ENCODE data around the gene ATRNL1.

DNA sequence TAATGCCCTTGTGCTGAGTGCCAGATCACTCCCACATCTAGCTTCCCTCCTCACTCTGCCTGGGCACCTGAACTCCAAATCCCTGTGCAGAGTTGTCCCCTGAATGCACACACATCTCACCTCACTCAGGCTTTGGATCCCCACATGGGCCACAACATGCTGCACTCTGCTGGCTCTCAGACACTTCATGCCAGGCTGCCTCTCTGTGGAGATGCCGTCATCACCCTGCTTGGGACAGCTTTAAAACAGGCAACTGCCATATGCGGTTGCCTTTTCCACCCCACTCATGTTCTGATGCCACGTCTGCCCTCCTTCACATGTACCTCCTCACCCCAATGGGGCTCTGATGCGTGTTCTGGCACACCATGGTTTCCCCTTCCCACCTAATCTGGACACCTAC, 702.8 kb downstream of the ATRNL1 start:
- TF ChIP-seq, protein P1, sequence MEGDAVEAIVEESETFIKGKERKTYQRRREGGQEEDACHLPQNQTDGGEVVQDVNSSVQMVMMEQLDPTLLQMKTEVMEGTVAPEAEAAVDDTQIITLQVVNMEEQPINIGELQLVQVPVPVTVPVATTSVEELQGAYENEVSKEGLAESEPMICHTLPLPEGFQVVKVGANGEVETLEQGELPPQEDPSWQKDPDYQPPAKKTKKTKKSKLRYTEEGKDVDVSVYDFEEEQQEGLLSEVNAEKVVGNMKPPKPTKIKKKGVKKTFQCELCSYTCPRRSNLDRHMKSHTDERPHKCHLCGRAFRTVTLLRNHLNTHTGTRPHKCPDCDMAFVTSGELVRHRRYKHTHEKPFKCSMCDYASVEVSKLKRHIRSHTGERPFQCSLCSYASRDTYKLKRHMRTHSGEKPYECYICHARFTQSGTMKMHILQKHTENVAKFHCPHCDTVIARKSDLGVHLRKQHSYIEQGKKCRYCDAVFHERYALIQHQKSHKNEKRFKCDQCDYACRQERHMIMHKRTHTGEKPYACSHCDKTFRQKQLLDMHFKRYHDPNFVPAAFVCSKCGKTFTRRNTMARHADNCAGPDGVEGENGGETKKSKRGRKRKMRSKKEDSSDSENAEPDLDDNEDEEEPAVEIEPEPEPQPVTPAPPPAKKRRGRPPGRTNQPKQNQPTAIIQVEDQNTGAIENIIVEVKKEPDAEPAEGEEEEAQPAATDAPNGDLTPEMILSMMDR (IDR thresholded peaks at IDR 0.05 in 8 of 11, conservative IDR thresholded peaks at IDR 0.05 in 3 of 11) = no peak
- TF ChIP-seq POLR2AphosphoS5 (IDR thresholded peaks at IDR 0.05) = no peak
- TF ChIP-seq POLR2A (IDR thresholded peaks at IDR 0.05) = no peak
